HepG2 (cell line): ENCODE measurements around the gene SSH3. TPM values are rescaled to one million over a fixed set of nuclear protein-coding genes. Genes with fewer than 3 reads are reported as not detected.

ENCODE experiments used
- ATAC-seq: fragments of 200-7000 bp; cut with Tn5 transposase; 3 replicates; pipeline ENCODE4 v1.9.1; 2020; ENCODE audit warnings: mild to moderate bottlenecking, moderate library complexity
- BruUV-seq: library from RNA; stranded (reverse); fragments of 400-500 nt; replicated peaks from 2 replicates; lab custom pipeline; 2021; lab: Mats Ljungman, UMichigan
- CTCF ChIA-PET: fragments of 300-600 bp; formaldehyde crosslinking; extraction: SDS; loops from one replicate; lab custom pipeline; 2021; ENCODE audit warnings: low total read pairs, inconsistent platforms, low intra/inter-chr PET ratio; lab: Yijun Ruan, JAX
- POLR2A ChIA-PET: fragments of 350-600 bp; sonication (Branson Sonifier 250); formaldehyde crosslinking; loops from one replicate; lab custom pipeline; 2020; ENCODE audit warnings: antibody characterized with exemption, inconsistent platforms; lab: Yijun Ruan, JAX
- DNase-seq: peaks from one replicate; pipeline ENCODE4 v3.0.0-alpha.2; 2015; ENCODE audit warnings: low spot score
- FAIRE-seq: peaks from 3 replicates; lab custom pipeline; 2011; peaks lifted over from hg19 to GRCh38; lab: Jason Lieb, UNC
- H2AFZ ChIP-seq: one replicate; pipeline ENCODE4 v1.6.1; 2011; ENCODE audit warnings: low read length, inconsistent platforms
- H3K27ac ChIP-seq: fragments of 300-600 bp; 3 replicates; pipeline ENCODE4 v1.8.0; 2011; ENCODE audit warnings: mixed run types, mild to moderate bottlenecking, mixed read lengths, low read length, inconsistent platforms; ENCODE audit not compliant: insufficient read depth; ENCODE audit errors: extremely low read length
- H3K27me3 ChIP-seq, 2 experiments: fragments of 200-600 bp in 1 of 2; 2 replicates in 1 of 2; 3 replicates in 1 of 2; pipeline versions ENCODE4 v1.6.0 to v1.8.0; 2011; ENCODE audit warnings: low read length in 2 of 2, mild to moderate bottlenecking in 2 of 2, moderate library complexity in 2 of 2, inconsistent platforms in 1 of 2; ENCODE audit not compliant: insufficient read depth in 2 of 2, control insufficient read depth in 1 of 2
- H3K36me3 ChIP-seq, 2 experiments: fragments of 200-600 bp in 1 of 2; replicated peaks in 1 of 2; 2 replicates in 1 of 2; 3 replicates in 1 of 2; pipeline versions ENCODE4 v1.5.1 to v1.8.0; 2011; ENCODE audit warnings: low read length in 2 of 2, inconsistent platforms in 1 of 2; ENCODE audit not compliant: insufficient read depth in 2 of 2, control insufficient read depth in 1 of 2
- H3K4me1 ChIP-seq: 2 replicates; pipeline ENCODE4 v1.5.1; 2012; ENCODE audit warnings: low read length, inconsistent platforms; ENCODE audit not compliant: insufficient read depth
- H3K4me2 ChIP-seq: 2 replicates; pipeline ENCODE4 v1.6.0; 2011; ENCODE audit warnings: low read depth, low read length, inconsistent platforms
- H3K4me3 ChIP-seq, 3 experiments: fragments of 200-600 bp in 1 of 3; sonication (generic), shearing (Covaris generic) in 1 of 3; replicated peaks in 1 of 3; 2 replicates each; pipeline ENCODE4 v1.5.1; 2011 to 2016; ENCODE audit warnings: low read length in 3 of 3, inconsistent platforms in 2 of 3, low read depth in 2 of 3, mild to moderate bottlenecking in 2 of 3, control low read depth in 1 of 3, mixed read lengths in 1 of 3; ENCODE audit not compliant: insufficient read depth in 1 of 3
- H3K79me2 ChIP-seq: one replicate; pipeline ENCODE4 v1.6.1; 2011; ENCODE audit warnings: low read length, inconsistent platforms; ENCODE audit not compliant: insufficient read depth
- H3K9ac ChIP-seq: 2 replicates; pipeline ENCODE4 v1.6.0; 2011; ENCODE audit warnings: mild to moderate bottlenecking, low read depth, low read length, inconsistent platforms; ENCODE audit not compliant: insufficient read depth
- H3K9me3 ChIP-seq: 2 replicates; pipeline ENCODE4 v1.5.1; 2012; ENCODE audit warnings: mild to moderate bottlenecking, low read length
- H4K20me1 ChIP-seq: 2 replicates; pipeline ENCODE4 v1.6.0; 2011; ENCODE audit warnings: inconsistent platforms, mild to moderate bottlenecking, low read length, moderate library complexity; ENCODE audit not compliant: insufficient read depth
- AGO2 ChIP-seq: fragments of 200-400 bp; formaldehyde crosslinking; optimal IDR thresholded peaks from 2 replicates; pipeline ENCODE3; 2017; ENCODE audit warnings: mild to moderate bottlenecking, low read depth, low read length, moderate library complexity
- JUNB ChIP-seq: sonication (generic); formaldehyde crosslinking; IDR thresholded peaks from 2 replicates; pipeline ENCODE4 v1.8.0; 2022; ENCODE audit warnings: missing genetic modification reagents, mild to moderate bottlenecking, borderline replicate concordance
- ZBTB38 ChIP-seq: sonication (generic); formaldehyde crosslinking; IDR thresholded peaks from 2 replicates; pipeline ENCODE4 v1.5.1; 2020; ENCODE audit warnings: mild to moderate bottlenecking, missing genetic modification reagents
- ZNF687 ChIP-seq: sonication (generic); formaldehyde crosslinking; IDR thresholded peaks from 2 replicates; pipeline ENCODE4 v1.5.1; 2020; ENCODE audit warnings: mild to moderate bottlenecking, missing genetic modification reagents, moderate library complexity
- WGBS: methylation state at CpG from one replicate; pipeline ENCODE4 v1.1.6; 2017; ENCODE audit warnings: low lambda C conversion rate; 5-methylcytosine and 5-hydroxymethylcytosine counted together
- in situ Hi-C: cut with HindIII; loops from 2 replicates; pipeline ENCODE4 v1.10.0; 2017; ENCODE audit warnings: low pct_unique_long_range_greater_than_20kb; ENCODE audit not compliant: extremely low pct_ligation_motif_present
- intact Hi-C: fragments of 100-400 bp; cut with micrococcal nuclease; formaldehyde crosslinking; loops from one replicate; pipeline ENCODE4 v1.10.0; 2022; ENCODE audit not compliant: unreplicated experiment
- polyA plus RNA-seq, 8 experiments: library from polyadenylated mRNA; depleted of rRNA in 3 of 8; stranded (reverse) in 7 of 8; unstranded in 1 of 8; fragments of >200 nt; fragmentation: Illumina TruSeq in 4 of 8; extraction: Trizol in 4 of 8; gene quantifications; 2 replicates each; pipeline versions ENCODE4 v1.2.1 to v1.2.3, GENCODE V29; 2011 to 2016; ENCODE audit warnings: low read depth in 4 of 8, missing spikeins in 1 of 8, mixed read lengths in 1 of 8; ENCODE audit not compliant: insufficient read depth in 1 of 8
- total RNA-seq, 5 experiments: library from RNA; depleted of rRNA; stranded (reverse); fragments of >200 nt; fragmentation: Illumina TruSeq; extraction: Trizol; gene quantifications; 2 replicates each; pipeline ENCODE4 v1.2.3, GENCODE V29; 2016; ENCODE audit warnings: low read depth in 1 of 5

SSH3 gene
- total and polyA plus RNA-seq, 2 of the 13 experiments (the other 11 are each of a cell fraction or from before 2014, with no cell fraction given) = 12.4 to 18.8 TPM

DNA sequence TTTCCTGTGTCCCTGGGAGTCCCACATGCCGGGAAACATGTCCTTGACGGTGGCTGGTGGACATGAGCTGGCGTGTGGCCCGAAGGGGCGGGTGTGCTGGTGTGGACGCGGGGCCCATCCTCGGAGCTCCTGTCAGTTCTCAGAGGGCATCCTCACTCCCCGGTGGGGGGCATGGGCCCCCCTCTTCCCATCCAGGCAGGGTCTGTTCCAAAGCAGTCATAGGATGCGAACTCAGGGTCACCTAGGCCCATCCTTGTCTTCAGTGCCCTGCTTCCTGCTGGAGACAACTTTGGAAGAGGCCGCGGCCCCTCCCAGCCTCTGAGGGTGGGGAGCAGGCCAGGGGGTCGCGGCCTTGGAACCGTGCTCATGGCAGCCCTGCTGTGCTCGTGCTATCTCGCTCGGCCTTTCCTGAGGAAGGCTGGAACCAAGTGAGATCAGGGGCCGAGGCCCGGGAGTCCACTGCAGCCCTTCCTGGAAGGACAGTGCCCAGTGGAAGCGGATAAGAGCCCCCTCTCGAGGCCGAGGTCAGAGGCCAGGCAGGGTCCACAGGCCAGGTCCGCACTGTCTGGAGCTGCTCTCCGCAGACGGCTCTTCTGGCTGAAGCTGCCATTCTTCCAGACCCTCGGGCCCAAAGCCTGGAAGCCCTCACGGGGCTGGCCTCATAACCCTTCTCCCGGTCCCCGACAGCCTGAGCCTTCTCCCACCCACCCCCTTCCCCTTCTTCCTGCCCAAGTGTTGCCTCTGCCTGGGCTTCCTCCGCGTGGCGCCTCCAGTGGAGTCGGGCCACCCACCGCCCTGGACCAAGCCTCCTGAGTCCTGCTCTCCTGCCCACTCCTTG is 28.3 kb upstream of the SSH3 start:
- Histone ChIP-seq H3K27me3 (no peaks in the 10 kb centered on the region), H3K79me2 (peaks cover 44% of the 10 kb centered on the region), H3K4me2 (no peak overlapping the region), H3K36me3 (peaks cover 21 to 63% of the 10 kb centered on the region in 2 experiments), H3K4me3 (no peak overlapping the region), H4K20me1 (peaks cover 41% of the 10 kb centered on the region; the same call in 1 of the 2 replicates), H3K27ac (no peak overlapping the region), H2AFZ (no peak overlapping the region), H3K9me3 (no peaks in the 10 kb centered on the region), H3K4me1 (peaks cover 15% of the 10 kb centered on the region), H3K9ac (no peak overlapping the region)
- ATAC-seq (no peak), FAIRE-seq (no peak), DNase-seq (no peak)
- ChIA-PET CTCF (no interaction called here), POLR2A (no interaction called here)
- BruUV-seq = no TSS peak
- 91% methylated on average over 31 of the region's 35 CpGs for WGBS
- no peak for TF ChIP-seq JUNB (CRISPR knock-in tag)
- TF ChIP-seq ZNF687 (CRISPR knock-in tag) = peak; percentile 20; the same call in 1 of the 2 replicates
- peak; percentile 14 for TF ChIP-seq AGO2
- TF ChIP-seq ZBTB38 (CRISPR knock-in tag) = peak; percentile 38; the same call in 1 of the 2 replicates
- in situ Hi-C loops (no loop called here), intact Hi-C loops (no loop called here)
